B cell (primary cell): ENCODE measurements around the gene QRFP. TPM values are rescaled to one million over a fixed set of nuclear protein-coding genes. Genes with fewer than 3 reads are reported as not detected.

Experiments
- ATAC-seq: fragments of 200-7000 bp; cut with Tn5 transposase; one replicate; pipeline ENCODE4 v1.10.0; 2021; ENCODE audit warnings: low read depth, mild to moderate bottlenecking, moderate number of reproducible peaks, moderate library complexity
- CTCF ChIA-PET: fragments of 350-600 bp; sonication (Branson Sonifier 250); formaldehyde crosslinking; loops from one replicate; lab custom pipeline; 2021; ENCODE audit warnings: antibody characterized with exemption, inconsistent platforms; lab: Charles Lee
- POLR2A ChIA-PET: fragments of 350-600 bp; sonication (Branson Sonifier 250); formaldehyde crosslinking; loops from one replicate; lab custom pipeline; 2021; ENCODE audit warnings: antibody characterized with exemption; lab: Charles Lee
- DNase-seq: peaks from one replicate; pipeline ENCODE4 v3.0.0; 2013
- H2AFZ ChIP-seq: 2 replicates; pipeline ENCODE4 v1.6.1; 2012; ENCODE audit warnings: mild to moderate bottlenecking, low read depth, low read length; ENCODE audit not compliant: insufficient read depth, poor library complexity, severe bottlenecking
- H3K27ac ChIP-seq, 2 donors: 1 replicate in 1 of 2; 2 replicates in 1 of 2; pipeline ENCODE4 v1.5.1; 2012 to 2013; ENCODE audit warnings: low read length in 2 of 2, mild to moderate bottlenecking in 2 of 2, moderate library complexity in 1 of 2
- H3K27me3 ChIP-seq, 4 experiments: fragments of 200-600 bp in 1 of 4; sonication (generic) in 1 of 4; replicated peaks in 1 of 4; 1 replicate in 2 of 4; 2 replicates in 2 of 4; pipeline versions ENCODE4 v1.6.1 to v1.7.0; 2013 to 2016; ENCODE audit warnings: low read length in 3 of 4, mild to moderate bottlenecking in 2 of 4, mixed read lengths in 1 of 4, moderate library complexity in 1 of 4; ENCODE audit not compliant: insufficient read depth in 4 of 4, control insufficient read depth in 3 of 4; ENCODE audit errors: control extremely low read depth in 1 of 4
- H3K36me3 ChIP-seq, 2 experiments: replicated peaks in 1 of 2; 1 replicate in 1 of 2; 2 replicates in 1 of 2; pipeline versions ENCODE4 v1.6.1 to v1.7.1; 2013; ENCODE audit warnings: low read length in 1 of 2; ENCODE audit not compliant: insufficient read depth in 2 of 2, control insufficient read depth in 1 of 2; ENCODE audit errors: control extremely low read depth in 1 of 2, extremely low read depth in 1 of 2
- H3K4me1 ChIP-seq, 2 donors: fragments of 200-600 bp in 1 of 2; sonication (generic) in 1 of 2; 1 replicate in 1 of 2; 2 replicates in 1 of 2; pipeline versions ENCODE4 v1.5.1 to v1.6.1; 2013 to 2017; ENCODE audit warnings: low read length in 2 of 2; ENCODE audit not compliant: control insufficient read depth in 2 of 2, insufficient read depth in 2 of 2
- H3K4me2 ChIP-seq: replicated peaks from 2 replicates; pipeline ENCODE3; 2012; ENCODE audit warnings: mild to moderate bottlenecking, low read depth, low read length; ENCODE audit not compliant: poor library complexity, severe bottlenecking
- H3K4me3 ChIP-seq, 5 experiments: fragments of 200-600 bp in 1 of 5; sonication (generic) in 1 of 5; 1 replicate in 3 of 5; 2 replicates in 2 of 5; pipeline versions ENCODE4 v1.5.1 to v1.7.0; 2011 to 2016; ENCODE audit warnings: low read length in 4 of 5, mild to moderate bottlenecking in 4 of 5, low read depth in 2 of 5, control low read depth in 1 of 5, moderate library complexity in 1 of 5; ENCODE audit not compliant: insufficient read depth in 1 of 5; ENCODE audit errors: control extremely low read depth in 1 of 5, extremely low read depth in 1 of 5
- H3K79me2 ChIP-seq: fragments of 200-600 bp; sonication (generic); one replicate; pipeline ENCODE4 v1.6.0; 2016; ENCODE audit warnings: low read length; ENCODE audit not compliant: control insufficient read depth, insufficient read depth
- H3K9ac ChIP-seq: fragments of 200-600 bp; sonication (generic); 2 replicates; pipeline ENCODE4 v1.6.1; 2017; ENCODE audit warnings: mild to moderate bottlenecking, low read length, moderate library complexity
- H3K9me3 ChIP-seq, 3 donors: one replicate each; pipeline versions ENCODE4 v1.6.1 to v1.7.1; 2013; ENCODE audit warnings: low read length in 2 of 3; ENCODE audit not compliant: control insufficient read depth in 2 of 3, insufficient read depth in 1 of 3; ENCODE audit errors: control extremely low read depth in 1 of 3
- H4K20me1 ChIP-seq: 2 replicates; pipeline ENCODE4 v1.6.0; 2012; ENCODE audit warnings: mild to moderate bottlenecking, low read length; ENCODE audit not compliant: insufficient read depth, control insufficient read depth, poor library complexity, severe bottlenecking
- H3K27ac Mint-ChIP-seq: one replicate; pipeline ENCODE4 v1.8.0; 2021; ENCODE audit warnings: mixed read lengths
- H3K27me3 Mint-ChIP-seq: one replicate; pipeline ENCODE4 v1.8.0; 2021; ENCODE audit warnings: mixed read lengths
- H3K4me1 Mint-ChIP-seq: one replicate; pipeline ENCODE4 v1.8.0; 2021; ENCODE audit warnings: mixed read lengths
- H3K4me3 Mint-ChIP-seq: one replicate; pipeline ENCODE4 v1.8.0; 2021; ENCODE audit warnings: mixed read lengths
- H3K9me3 Mint-ChIP-seq: one replicate; pipeline ENCODE4 v1.8.0; 2022; ENCODE audit warnings: mixed read lengths; ENCODE audit not compliant: insufficient read depth
- CTCF ChIP-seq: fragments of 200-600 bp; IDR thresholded peaks from one replicate; pipeline ENCODE4 v1.8.0; 2022; ENCODE audit warnings: antibody characterized with exemption, mild to moderate bottlenecking
- EZH2 ChIP-seq: IDR thresholded peaks from 2 replicates; pipeline ENCODE4 v1.6.1; 2012; ENCODE audit warnings: borderline replicate concordance, low read depth, mild to moderate bottlenecking, moderate library complexity, low read length; ENCODE audit not compliant: insufficient read depth, poor library complexity, severe bottlenecking
- WGBS: methylation state at CpG from one replicate; pipeline ENCODE4 v1.1.5; 2013; ENCODE audit warnings: missing lambda C conversion rate; ENCODE audit not compliant: insufficient coverage; 5-methylcytosine and 5-hydroxymethylcytosine counted together
- intact Hi-C: fragments of 100-400 bp; cut with micrococcal nuclease; formaldehyde crosslinking; loops from one replicate; pipeline ENCODE4 v1.10.0; 2022
- polyA plus RNA-seq: library from polyadenylated mRNA; depleted of rRNA; stranded (reverse); fragments of >200 nt; gene quantifications from 2 replicates; pipeline ENCODE4 v1.2.3, GENCODE V29; 2012
- total RNA-seq, 2 donors: library from RNA; stranded (reverse); fragments of 120-200 nt in 1 of 2; gene quantifications; 1 replicate in 1 of 2; 2 replicates in 1 of 2; pipeline versions ENCODE4 v1.2.3 to v1.2.4, GENCODE V29; 2013 to 2022

QRFP gene
- total and polyA plus RNA-seq, 2 donors (not counting 1 experiment from before 2014, with no cell fraction given), result 0.07 TPM; not detected in 1

DNA sequence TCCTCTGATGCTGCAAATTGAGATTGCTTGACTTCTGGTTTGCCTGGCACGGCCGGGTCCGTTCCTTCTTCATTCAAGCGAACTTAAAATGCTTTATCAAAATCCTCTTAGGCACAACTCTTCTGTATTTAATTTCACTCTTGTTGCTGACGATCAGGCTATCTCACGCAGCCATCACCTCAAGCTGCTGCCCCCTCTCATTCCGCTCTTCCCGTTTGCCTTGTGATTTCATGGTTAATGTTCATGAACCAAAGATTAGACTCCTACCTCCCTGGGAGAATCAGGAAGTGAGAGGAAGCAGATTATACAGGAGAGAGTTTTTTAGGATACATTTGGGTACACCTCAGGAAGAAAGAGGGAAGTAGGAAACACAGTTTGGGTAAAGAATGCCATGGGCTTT, 22.6 kb downstream of the QRFP start:
- H3K27me3 Mint-ChIP-seq, result no peaks in the 10 kb centered on the region
- Histone ChIP-seq H3K9ac (no peak overlapping the region), H3K27ac (no peak overlapping the region), H3K4me2 (no peak overlapping the region), H4K20me1 (peaks cover 14% of the 10 kb centered on the region), H3K9me3 (no peaks in the 10 kb centered on the region), H3K27me3 (no peaks in the 10 kb centered on the region), H3K36me3 (peaks cover 0 to 46% of the 10 kb centered on the region in 2 experiments), H2AFZ (no peak overlapping the region), H3K4me1 (peaks cover 7 to 15% of the 10 kb centered on the region in 2 donors), H3K79me2 (no peaks in the 10 kb centered on the region), H3K4me3 (no peak overlapping the region)
- H3K27ac Mint-ChIP-seq, result no peak overlapping the region
- POLR2A ChIA-PET, result no interaction called here
- CTCF ChIA-PET, result no interaction called here
- H3K4me3 Mint-ChIP-seq, result no peak overlapping the region
- WGBS, result 90% methylated on average over 2 of the region's 8 CpGs
- no peaks in the 10 kb centered on the region for H3K9me3 Mint-ChIP-seq
- ATAC-seq, result no peak
- intact Hi-C loops, result no loop called here
- peaks cover 18% of the 10 kb centered on the region for H3K4me1 Mint-ChIP-seq
- TF ChIP-seq EZH2 (no peak), CTCF (no peak)
- DNase-seq, result no peak

DNA sequence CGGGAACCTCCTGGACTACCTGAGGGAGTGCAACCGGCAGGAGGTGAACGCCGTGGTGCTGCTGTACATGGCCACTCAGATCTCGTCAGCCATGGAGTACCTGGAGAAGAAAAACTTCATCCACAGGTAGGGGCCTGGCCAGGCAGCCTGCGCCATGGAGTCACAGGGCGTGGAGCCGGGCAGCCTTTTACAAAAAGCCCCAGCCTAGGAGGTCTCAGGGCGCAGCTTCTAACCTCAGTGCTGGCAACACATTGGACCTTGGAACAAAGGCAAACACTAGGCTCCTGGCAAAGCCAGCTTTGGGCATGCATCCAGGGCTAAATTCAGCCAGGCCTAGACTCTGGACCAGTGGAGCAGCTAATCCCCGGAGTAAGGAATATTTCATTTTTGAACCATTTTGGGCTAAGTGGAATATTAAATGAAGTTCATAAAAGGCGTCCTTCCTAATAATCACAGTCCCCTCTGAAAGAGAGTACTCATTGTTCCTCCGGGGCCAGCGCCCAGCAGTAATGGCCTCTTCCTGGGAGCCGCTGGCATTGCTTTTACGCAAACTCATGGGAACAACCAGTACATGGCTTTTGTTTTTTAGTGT, 23.6 kb downstream of the QRFP start:
- DNase-seq (no peak), ATAC-seq (no peak)
- ChIA-PET POLR2A (no interaction called here), CTCF (interaction anchor here (0.8 kb wide), 1 partner anchor 173 kb away, joined by 3 read pairs; no protein-coding TSS in a partner anchor)
- Histone ChIP-seq H3K4me3 (no peak overlapping the region), H3K27ac (no peak overlapping the region), H4K20me1 (peaks cover 14% of the 10 kb centered on the region), H3K9ac (no peak overlapping the region), H3K4me2 (no peak overlapping the region), H3K36me3 (peaks cover 0 to 40% of the 10 kb centered on the region in 2 experiments), H3K79me2 (no peaks in the 10 kb centered on the region), H3K9me3 (no peaks in the 10 kb centered on the region), H3K4me1 (peaks cover 7 to 15% of the 10 kb centered on the region in 2 donors), H2AFZ (no peak overlapping the region), H3K27me3 (no peaks in the 10 kb centered on the region)
- WGBS, result 97% methylated on average over 10 of the region's 15 CpGs
- H3K9me3 Mint-ChIP-seq, result no peaks in the 10 kb centered on the region
- intact Hi-C loops, result no loop called here
- H3K27me3 Mint-ChIP-seq, result no peaks in the 10 kb centered on the region
- H3K27ac Mint-ChIP-seq, result no peak overlapping the region
- H3K4me3 Mint-ChIP-seq, result no peak overlapping the region
- TF ChIP-seq EZH2 (no peak), CTCF (no peak)
- peaks cover 18% of the 10 kb centered on the region for H3K4me1 Mint-ChIP-seq
